H1 (cell line): ENCODE results near the gene FAM227B. TPM values are rescaled to one million over a fixed set of nuclear protein-coding genes. Genes with fewer than 3 reads are reported as not detected.

ENCODE experiments used
- CTCF ChIA-PET: fragments of 300-600 bp; sonication (Branson Sonifier 250); formaldehyde crosslinking; loops from one replicate; lab custom pipeline; 2021; ENCODE audit not compliant: partially characterized antibody; lab: Charles Lee
- POLR2A ChIA-PET: fragments of 300-600 bp; sonication (Branson Sonifier 250); formaldehyde crosslinking; loops from one replicate; lab custom pipeline; 2021; ENCODE audit warnings: inconsistent platforms; ENCODE audit not compliant: partially characterized antibody; lab: Charles Lee
- DNase-seq, 2 experiments: peaks; one replicate each; pipeline versions ENCODE4 v3.0.0 to v3.0.0-alpha.2; 2010 to 2022; ENCODE audit warnings: low spot score in 2 of 2, low read depth in 1 of 2, mixed read lengths in 1 of 2
- FAIRE-seq: peaks from 2 replicates; lab custom pipeline; 2011; peaks lifted over from hg19 to GRCh38; lab: Jason Lieb, UNC
- H2AFZ ChIP-seq: 2 replicates; pipeline ENCODE4 v1.8.1; 2012; ENCODE audit warnings: low read length, inconsistent platforms
- H2AK5ac ChIP-seq: 2 replicates; pipeline ENCODE4 v1.6.1; 2013; ENCODE audit warnings: low read depth, low read length
- H2BK120ac ChIP-seq: replicated peaks from 2 replicates; pipeline ENCODE3; 2013; ENCODE audit warnings: low read depth, low read length, inconsistent platforms
- H2BK12ac ChIP-seq: 2 replicates; pipeline ENCODE4 v1.6.1; 2013; ENCODE audit warnings: low read depth, low read length
- H2BK15ac ChIP-seq: 2 replicates; pipeline ENCODE4 v1.6.1; 2013; ENCODE audit warnings: low read length
- H2BK20ac ChIP-seq: 2 replicates; pipeline ENCODE4 v1.6.1; 2013; ENCODE audit warnings: low read length
- H2BK5ac ChIP-seq: 2 replicates; pipeline ENCODE4 v1.6.1; 2013; ENCODE audit warnings: low read depth, low read length
- H3K14ac ChIP-seq: 2 replicates; pipeline ENCODE4 v1.6.1; 2013; ENCODE audit warnings: inconsistent platforms; ENCODE audit not compliant: insufficient read length
- H3K18ac ChIP-seq: 2 replicates; pipeline ENCODE4 v1.6.1; 2013; ENCODE audit warnings: low read length; ENCODE audit errors: extremely low read depth
- H3K23ac ChIP-seq: 2 replicates; pipeline ENCODE4 v1.6.1; 2013; ENCODE audit warnings: inconsistent platforms; ENCODE audit not compliant: insufficient read length
- H3K23me2 ChIP-seq: 2 replicates; pipeline ENCODE4 v1.6.1; 2013; ENCODE audit warnings: low read depth, low read length
- H3K27ac ChIP-seq: 2 replicates; pipeline ENCODE4 v1.6.1; 2011; ENCODE audit warnings: low read depth, low read length, inconsistent platforms
- H3K27me3 ChIP-seq, 4 experiments: replicated peaks in 1 of 4; 1 replicate in 1 of 4; 2 replicates in 3 of 4; pipeline versions ENCODE4 v1.6.1 to v1.8.1; 2011 to 2013; ENCODE audit warnings: low read length in 3 of 4, mild to moderate bottlenecking in 3 of 4, inconsistent platforms in 2 of 4, mixed read lengths in 2 of 4, moderate library complexity in 1 of 4; ENCODE audit not compliant: control insufficient read depth in 3 of 4, insufficient read depth in 3 of 4; ENCODE audit errors: extremely low read depth in 1 of 4
- H3K36me3 ChIP-seq, 4 experiments: 2 replicates each; pipeline versions ENCODE4 v1.6.1 to v1.8.1; 2011 to 2013; ENCODE audit warnings: mild to moderate bottlenecking in 4 of 4, low read length in 3 of 4, moderate library complexity in 2 of 4, control low read depth in 1 of 4, inconsistent platforms in 1 of 4; ENCODE audit not compliant: insufficient read depth in 4 of 4, control insufficient read depth in 2 of 4
- H3K4ac ChIP-seq: replicated peaks from 2 replicates; pipeline ENCODE3; 2013; ENCODE audit warnings: low read length, low read depth, mixed read lengths, inconsistent platforms; ENCODE audit not compliant: insufficient read length
- H3K4me1 ChIP-seq, 4 experiments: replicated peaks in 1 of 4; 1 replicate in 1 of 4; 2 replicates in 3 of 4; pipeline versions ENCODE4 v1.6.1 to v1.8.1; 2011 to 2013; ENCODE audit warnings: low read length in 3 of 4, inconsistent platforms in 2 of 4, mixed read lengths in 1 of 4; ENCODE audit not compliant: insufficient read depth in 4 of 4, control insufficient read depth in 3 of 4
- H3K4me2 ChIP-seq, 2 experiments: 2 replicates each; pipeline versions ENCODE4 v1.6.1 to v1.8.1; 2011 to 2013; ENCODE audit warnings: low read depth in 2 of 2, low read length in 2 of 2, control low read depth in 1 of 2, inconsistent platforms in 1 of 2, mild to moderate bottlenecking in 1 of 2; ENCODE audit not compliant: insufficient read depth in 1 of 2
- H3K4me3 ChIP-seq, 4 experiments: fragments of 200-600, 300-600 bp in 1 of 4; sonication (generic), shearing (Covaris generic), sonication (Bioruptor Twin) in 1 of 4; 2 replicates each; pipeline versions ENCODE4 v1.5.1 to v1.8.1; 2011 to 2016; ENCODE audit warnings: low read length in 4 of 4, low read depth in 3 of 4, control low read depth in 2 of 4, inconsistent platforms in 2 of 4, mild to moderate bottlenecking in 2 of 4, mixed read lengths in 1 of 4, moderate library complexity in 1 of 4; ENCODE audit not compliant: insufficient read depth in 2 of 4; ENCODE audit errors: extremely low read depth in 1 of 4
- H3K56ac ChIP-seq: replicated peaks from 2 replicates; pipeline ENCODE3; 2013; ENCODE audit warnings: low read depth, mild to moderate bottlenecking, mixed read lengths, low read length, inconsistent platforms; ENCODE audit not compliant: insufficient read length
- H3K79me1 ChIP-seq: 2 replicates; pipeline ENCODE4 v1.6.1; 2013; ENCODE audit warnings: low read depth, low read length, control low read depth
- H3K79me2 ChIP-seq, 2 experiments: 2 replicates each; pipeline versions ENCODE4 v1.6.1 to v1.8.1; 2012 to 2013; ENCODE audit warnings: low read length in 2 of 2, mild to moderate bottlenecking in 2 of 2, inconsistent platforms in 1 of 2; ENCODE audit not compliant: insufficient read depth in 2 of 2, control insufficient read depth in 1 of 2
- H3K9ac ChIP-seq, 4 experiments: replicated peaks in 1 of 4; 1 replicate in 1 of 4; 2 replicates in 3 of 4; pipeline versions ENCODE4 v1.6.1 to v1.8.1; 2011 to 2013; ENCODE audit warnings: low read depth in 3 of 4, low read length in 3 of 4, control low read depth in 2 of 4, mild to moderate bottlenecking in 2 of 4, moderate library complexity in 2 of 4, inconsistent platforms in 1 of 4; ENCODE audit errors: extremely low read depth in 1 of 4
- H3K9me3 ChIP-seq, 2 experiments: 2 replicates each; pipeline versions ENCODE4 v1.6.1 to v1.8.1; 2012 to 2013; ENCODE audit warnings: mild to moderate bottlenecking in 2 of 2, moderate library complexity in 2 of 2, control low read depth in 1 of 2, inconsistent platforms in 1 of 2, low read depth in 1 of 2, low read length in 1 of 2, mixed read lengths in 1 of 2; ENCODE audit not compliant: insufficient read depth in 2 of 2
- H4K20me1 ChIP-seq, 2 experiments: replicated peaks in 1 of 2; 2 replicates each; pipeline versions ENCODE3 to v1.8.1; 2011 to 2013; ENCODE audit warnings: inconsistent platforms in 2 of 2, low read length in 2 of 2, mild to moderate bottlenecking in 1 of 2; ENCODE audit not compliant: insufficient read depth in 2 of 2, control insufficient read depth in 1 of 2
- H4K5ac ChIP-seq: 2 replicates; pipeline ENCODE4 v1.6.1; 2013; ENCODE audit warnings: low read length, low read depth, mixed read lengths, inconsistent platforms; ENCODE audit not compliant: insufficient read length
- H4K8ac ChIP-seq: 2 replicates; pipeline ENCODE4 v1.8.0; 2013; ENCODE audit warnings: mild to moderate bottlenecking, moderate library complexity, low read length, inconsistent platforms; ENCODE audit not compliant: insufficient read depth; ENCODE audit errors: extremely low read depth
- H4K91ac ChIP-seq: replicated peaks from 2 replicates; pipeline ENCODE3; 2013; ENCODE audit warnings: low read length, mixed read lengths, inconsistent platforms; ENCODE audit not compliant: insufficient read length
- EZH2 ChIP-seq: fragments of 200-600 bp; sonication (generic); IDR thresholded peaks from 2 replicates; pipeline ENCODE4 v1.7.1; 2012; ENCODE audit warnings: low read depth, mild to moderate bottlenecking, moderate library complexity, low read length, inconsistent platforms; ENCODE audit not compliant: severe bottlenecking
- POLR2AphosphoS5 ChIP-seq: IDR thresholded peaks from 2 replicates; pipeline ENCODE4 v1.6.1; 2011; ENCODE audit warnings: low read depth, low read length
- SP4 ChIP-seq: IDR thresholded peaks from 2 replicates; pipeline ENCODE4 v1.6.1; 2012; ENCODE audit warnings: low read length, inconsistent platforms
- SRF ChIP-seq: IDR thresholded peaks from 2 replicates; pipeline ENCODE4 v1.6.1; 2011; ENCODE audit warnings: mild to moderate bottlenecking, low read depth, low read length, moderate library complexity
- WGBS, 2 experiments: shearing (Covaris generic) in 1 of 2; methylation state at CpG; one replicate each; pipeline versions ENCODE4 v1.1.6 to v1.1.7; 2013 to 2015; ENCODE audit warnings: low lambda C conversion rate in 2 of 2, mixed read lengths in 2 of 2, inconsistent platforms in 1 of 2, low coverage in 1 of 2, missing lambda C conversion rate in 1 of 2; ENCODE audit not compliant: insufficient replicate concordance in 2 of 2, insufficient coverage in 1 of 2, insufficient read length in 1 of 2; ENCODE audit errors: extremely low coverage in 1 of 2, missing lambda C conversion rate in 1 of 2; 5-methylcytosine and 5-hydroxymethylcytosine counted together
- polyA plus RNA-seq, 7 experiments: library from polyadenylated mRNA; depleted of rRNA in 3 of 7; stranded (reverse) in 5 of 7; unstranded in 2 of 7; fragments of >200 nt in 5 of 7; fragments of 200-250 nt in 2 of 7; gene quantifications; 1 replicate in 5 of 7; 2 replicates in 1 of 7; 4 replicates in 1 of 7; pipeline versions ENCODE4 v1.2.1 to v1.2.3, GENCODE V29; 2011 to 2013; ENCODE audit warnings: missing spikeins in 2 of 7, mixed read lengths in 2 of 7
- total RNA-seq: library from RNA; stranded (reverse); fragmentation: NEBNext Ultra II Directional; extraction: Animal tissue kit (Norgen Biotek cat#: 25700); gene quantifications from 2 replicates; pipeline ENCODE4 v1.2.1, GENCODE V29; 2021
- TF ChIP-seq, protein P1 (sequence below): IDR thresholded peaks from 2 replicates; pipeline ENCODE4 v1.6.1; 2011; ENCODE audit warnings: low read length, improper control_type of control experiment

The FAM227B gene
- total and polyA plus RNA-seq, 2 of the 8 experiments (the other 6 are each of a cell fraction or from before 2014, with no cell fraction given): 4.0 to 6.5 TPM

DNA sequence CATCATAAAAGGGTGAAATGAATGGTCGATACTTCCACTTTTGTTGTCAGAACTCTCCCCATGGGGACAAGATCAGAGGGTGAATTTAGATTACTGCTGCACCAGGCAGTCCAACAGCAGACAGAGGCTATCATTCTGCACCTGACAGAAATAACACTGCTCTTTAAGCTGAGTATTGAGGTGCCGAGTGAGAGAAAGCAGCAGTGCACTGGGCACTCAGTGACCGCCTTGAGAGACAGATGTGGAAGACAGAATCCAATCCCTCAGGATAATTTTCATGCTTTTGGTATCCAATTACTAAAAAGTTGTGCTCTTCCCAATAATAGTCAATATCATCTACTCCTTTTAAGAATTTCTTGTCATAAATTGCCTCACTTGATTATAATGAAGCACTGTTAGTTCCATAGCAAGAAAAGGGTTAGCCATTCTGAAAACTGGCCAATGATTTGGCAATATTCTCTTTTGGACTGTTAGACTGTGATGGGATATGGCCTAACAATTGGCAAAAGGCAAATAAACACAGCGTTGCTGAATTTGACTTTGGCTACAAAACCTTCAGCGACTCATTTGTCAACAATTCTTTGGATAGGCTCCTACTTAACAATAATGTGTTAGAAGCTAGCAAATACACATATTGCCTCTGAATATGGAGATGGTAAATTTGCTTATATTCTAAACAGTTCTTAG is 192.1 kb downstream of the FAM227B start:
- H2AFZ ChIP-seq: no peak overlapping the region
- H3K4me2 ChIP-seq: no peak overlapping the region
- H4K5ac ChIP-seq: no peak overlapping the region
- 86% methylated on average over 5 of the region's 5 CpGs; no CpG with 5 or more reads in 1 of the 2 experiments for WGBS, 2 experiments
- no peak overlapping the region for H3K27ac ChIP-seq
- no peak overlapping the region for H3K4me3 ChIP-seq
- H4K8ac ChIP-seq: no peak overlapping the region
- H2BK20ac ChIP-seq: no peak overlapping the region
- ChIA-PET CTCF (interaction anchor here (1.1 to 1.6 kb wide), 2 partner anchors 193 to 404 kb away, joined by 3 read pairs; no protein-coding TSS in a partner anchor), POLR2A (interaction anchor here (1.0 kb wide), 1 partner anchor 16 kb away, joined by 3 read pairs; no protein-coding TSS in a partner anchor)
- H4K91ac ChIP-seq: no peak overlapping the region
- DNase-seq (no peak), FAIRE-seq (no peak)
- H2BK5ac ChIP-seq: no peak overlapping the region
- no peak for TF ChIP-seq POLR2AphosphoS5
- TF ChIP-seq, protein P1, sequence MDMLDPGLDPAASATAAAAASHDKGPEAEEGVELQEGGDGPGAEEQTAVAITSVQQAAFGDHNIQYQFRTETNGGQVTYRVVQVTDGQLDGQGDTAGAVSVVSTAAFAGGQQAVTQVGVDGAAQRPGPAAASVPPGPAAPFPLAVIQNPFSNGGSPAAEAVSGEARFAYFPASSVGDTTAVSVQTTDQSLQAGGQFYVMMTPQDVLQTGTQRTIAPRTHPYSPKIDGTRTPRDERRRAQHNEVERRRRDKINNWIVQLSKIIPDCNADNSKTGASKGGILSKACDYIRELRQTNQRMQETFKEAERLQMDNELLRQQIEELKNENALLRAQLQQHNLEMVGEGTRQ: no peak
- TF ChIP-seq SP4: no peak
- TF ChIP-seq EZH2: no peak
- TF ChIP-seq SRF: no peak
- no peak overlapping the region for H3K4ac ChIP-seq
- no peaks in the 10 kb centered on the region for H3K36me3 ChIP-seq
- H3K23ac ChIP-seq: no peak overlapping the region
- H3K79me2 ChIP-seq: no peaks in the 10 kb centered on the region
- H4K20me1 ChIP-seq: no peaks in the 10 kb centered on the region
- H3K27me3 ChIP-seq: no peaks in the 10 kb centered on the region
- no peak overlapping the region for H2BK15ac ChIP-seq
- no peak overlapping the region for H2BK12ac ChIP-seq
- H3K56ac ChIP-seq: no peak overlapping the region
- no peak overlapping the region for H3K9ac ChIP-seq
- no peaks in the 10 kb centered on the region for H3K79me1 ChIP-seq
- H3K14ac ChIP-seq: no peak overlapping the region
- no peak overlapping the region for H3K18ac ChIP-seq
- no peak overlapping the region for H2AK5ac ChIP-seq
- no peaks in the 10 kb centered on the region for H3K23me2 ChIP-seq
- peaks cover 0 to 3% (median 0%) of the 10 kb centered on the region in 4 experiments; a peak in 1 of 7 replicates for H3K4me1 ChIP-seq
- H2BK120ac ChIP-seq: no peak overlapping the region
- no peaks in the 10 kb centered on the region for H3K9me3 ChIP-seq
